CD4-positive, alpha-beta memory T cell (primary cell): ENCODE results near the gene SPTBN5. TPM values are rescaled to one million over a fixed set of nuclear protein-coding genes. Genes with fewer than 3 reads are reported as not detected.
A peak's percentile ranks its signal among the peaks of the same experiment; 100 is the strongest.

Experiments used
- CTCF ChIA-PET: fragments of 350-600 bp; sonication (Branson Sonifier 250); formaldehyde crosslinking; loops from one replicate; lab custom pipeline; 2021; ENCODE audit warnings: inconsistent platforms; ENCODE audit not compliant: partially characterized antibody; lab: Charles Lee
- POLR2A ChIA-PET: fragments of 350-600 bp; sonication (Branson Sonifier 250); formaldehyde crosslinking; loops from one replicate; lab custom pipeline; 2021; ENCODE audit not compliant: partially characterized antibody; lab: Charles Lee
- DNase-seq, 5 donors: peaks; one replicate each; pipeline versions ENCODE4 v3.0.0 to v3.0.0-alpha.2; 2020 to 2022; ENCODE audit warnings: mixed read lengths in 1 of 5
- H3K27ac ChIP-seq: one replicate; pipeline ENCODE4 v1.7.0; 2013; ENCODE audit warnings: low read depth, low read length
- H3K27me3 ChIP-seq: 2 replicates; pipeline ENCODE4 v1.7.0; 2013; ENCODE audit warnings: mild to moderate bottlenecking, low read length, moderate library complexity; ENCODE audit not compliant: insufficient read depth
- H3K36me3 ChIP-seq: 2 replicates; pipeline ENCODE4 v1.7.0; 2013; ENCODE audit warnings: mild to moderate bottlenecking, low read length, moderate library complexity; ENCODE audit not compliant: insufficient read depth
- H3K4me1 ChIP-seq: 2 replicates; pipeline ENCODE4 v1.7.0; 2013; ENCODE audit warnings: mild to moderate bottlenecking, low read length, moderate library complexity; ENCODE audit not compliant: insufficient read depth
- H3K4me3 ChIP-seq, 2 donors: one replicate each; pipeline ENCODE4 v1.7.0; 2013; ENCODE audit warnings: low read length in 2 of 2, mild to moderate bottlenecking in 1 of 2
- H3K9me3 ChIP-seq, 2 donors: one replicate each; pipeline ENCODE4 v1.7.0; 2013; ENCODE audit warnings: low read length in 2 of 2, control low read depth in 1 of 2; ENCODE audit not compliant: control insufficient read depth in 1 of 2
- H3K27ac Mint-ChIP-seq, 7 donors: one replicate each; pipeline ENCODE4 v1.8.0; 2020 to 2021; ENCODE audit warnings: mixed read lengths in 7 of 7, mild to moderate bottlenecking in 6 of 7, inconsistent platforms in 3 of 7, moderate library complexity in 3 of 7
- H3K27me3 Mint-ChIP-seq, 2 donors: one replicate each; pipeline ENCODE4 v1.8.0; 2020 to 2021; ENCODE audit warnings: mixed read lengths in 2 of 2
- H3K36me3 Mint-ChIP-seq, 2 donors: one replicate each; pipeline ENCODE4 v1.8.0; 2020 to 2021; ENCODE audit warnings: mixed read lengths in 2 of 2, inconsistent platforms in 1 of 2, mild to moderate bottlenecking in 1 of 2
- H3K4me1 Mint-ChIP-seq, 4 donors: one replicate each; pipeline ENCODE4 v1.8.0; 2020 to 2021; ENCODE audit warnings: mixed read lengths in 4 of 4, mild to moderate bottlenecking in 1 of 4
- H3K4me3 Mint-ChIP-seq, 8 donors: one replicate each; pipeline ENCODE4 v1.8.0; 2020 to 2021; ENCODE audit warnings: mixed read lengths in 8 of 8, mild to moderate bottlenecking in 7 of 8, moderate library complexity in 6 of 8, inconsistent platforms in 3 of 8
- H3K9me3 Mint-ChIP-seq, 8 donors: one replicate each; pipeline ENCODE4 v1.8.0; 2020 to 2021; ENCODE audit warnings: mixed read lengths in 8 of 8, mild to moderate bottlenecking in 5 of 8, inconsistent platforms in 3 of 8, moderate library complexity in 1 of 8
- intact Hi-C: fragments of 100-400 bp; cut with micrococcal nuclease; formaldehyde crosslinking; loops from one replicate; pipeline ENCODE4 v1.15.1; 2023
- polyA plus RNA-seq, 2 donors: library from polyadenylated mRNA; unstranded; fragments of 300-500 nt; fragmentation: Illumina TruSeq; gene quantifications; one replicate each; pipeline ENCODE4 v1.2.3, GENCODE V29; 2021
- total RNA-seq, 2 experiments: library from RNA; stranded (reverse); gene quantifications; one replicate each; pipeline ENCODE4 v1.2.3, GENCODE V29; 2021

The SPTBN5 gene
- total and polyA plus RNA-seq, 4 experiments from 2014 or later, result 0.03 to 2.7 (median 2.4) TPM; not detected in 1

GRCh38 chr15:41927536-41927935 is 33.7 kb upstream of the SPTBN5 start:
- peak overlapping the region in 3 of 7 donors; percentile 29 to 48 (median 33) for H3K27ac Mint-ChIP-seq
- no peaks in the 10 kb centered on the region for H3K9me3 Mint-ChIP-seq
- peaks cover 4 to 18% of the 10 kb centered on the region in 2 donors for H3K36me3 Mint-ChIP-seq
- intact Hi-C loops, result no loop called here
- DNase-seq, result no peak
- ChIA-PET CTCF (interaction anchor here (0.8 to 1.7 kb wide), 2 partner anchors 9 to 10 kb away, joined by 3 to 14 read pairs; no protein-coding TSS in a partner anchor), POLR2A (no interaction called here)
- H3K4me3 Mint-ChIP-seq, result no peak overlapping the region
- H3K27ac ChIP-seq, result no peak overlapping the region
- H3K36me3 ChIP-seq, result no peaks in the 10 kb centered on the region
- H3K27me3 Mint-ChIP-seq, result no peaks in the 10 kb centered on the region
- peaks cover 22% of the 10 kb centered on the region for H3K4me1 ChIP-seq
- H3K4me1 Mint-ChIP-seq, result peaks cover 13 to 28% (median 22%) of the 10 kb centered on the region in 4 donors
- no peaks in the 10 kb centered on the region for H3K27me3 ChIP-seq
- H3K9me3 ChIP-seq, result no peaks in the 10 kb centered on the region
- H3K4me3 ChIP-seq, result no peak overlapping the region

- Mint-ChIP-seq H3K4me1 (peaks cover 16 to 31% (median 22%) of the 10 kb centered on the region in 4 donors), H3K4me3 (peak overlapping the region in 5 of 8 donors; percentile 32 to 69 (median 50)), H3K36me3 (peaks cover 10 to 21% of the 10 kb centered on the region in 2 donors), H3K9me3 (no peaks in the 10 kb centered on the region), H3K27ac (peak overlapping the region; percentile 64 to 89 (median 88)), H3K27me3 (no peaks in the 10 kb centered on the region)
- no peak for DNase-seq
- Histone ChIP-seq H3K9me3 (no peaks in the 10 kb centered on the region), H3K4me3 (no peak overlapping the region), H3K27ac (peak overlapping the region; percentile 3), H3K27me3 (no peaks in the 10 kb centered on the region), H3K36me3 (no peaks in the 10 kb centered on the region), H3K4me1 (peaks cover 22% of the 10 kb centered on the region)
- intact Hi-C loops, result loop anchor here (1.0 kb wide), 1 partner anchor 8 kb away; no protein-coding TSS in a partner anchor
- ChIA-PET CTCF (interaction anchor here (0.8 to 3.9 kb wide), 4 partner anchors 10 to 153 kb away, joined by 3 to 19 read pairs (median 4); no protein-coding TSS in a partner anchor), POLR2A (interaction anchor here (1.2 kb wide), 1 partner anchor 10 kb away, joined by 6 read pairs; no protein-coding TSS in a partner anchor)
These were observed 32.6 kb upstream of the SPTBN5 start for GRCh38 chr15:41926185-41927056.

- intact Hi-C loops, result no loop called here
- Mint-ChIP-seq H3K27ac (peak overlapping the region in 3 of 7 donors; percentile 0 to 57 (median 48)), H3K36me3 (peaks cover 19 to 30% of the 10 kb centered on the region in 2 donors), H3K4me1 (peaks cover 17 to 33% (median 22%) of the 10 kb centered on the region in 4 donors), H3K4me3 (no peak overlapping the region), H3K9me3 (no peaks in the 10 kb centered on the region), H3K27me3 (no peaks in the 10 kb centered on the region)
- POLR2A ChIA-PET, result interaction anchor here (0.9 to 1.2 kb wide), 2 partner anchors 11 to 524 kb away, joined by 3 to 6 read pairs; no protein-coding TSS in a partner anchor
- no peak for DNase-seq
- CTCF ChIA-PET, result interaction anchor here (0.6 to 3.9 kb wide), 3 partner anchors 12 to 152 kb away, joined by 4 to 19 read pairs (median 5); no protein-coding TSS in a partner anchor
- H3K4me3 ChIP-seq, result no peak overlapping the region
- H3K9me3 ChIP-seq, result no peaks in the 10 kb centered on the region
- peaks cover 22% of the 10 kb centered on the region for H3K4me1 ChIP-seq
- H3K27me3 ChIP-seq, result no peaks in the 10 kb centered on the region
- no peak overlapping the region for H3K27ac ChIP-seq
- no peaks in the 10 kb centered on the region for H3K36me3 ChIP-seq
These were observed 31.3 kb upstream of the SPTBN5 start for GRCh38 chr15:41925086-41925608.

- intact Hi-C loops, result no loop called here
- H3K36me3 ChIP-seq, result peaks cover 6% of the 10 kb centered on the region
- CTCF ChIA-PET, result interaction anchor here (1.5 to 3.9 kb wide), 3 partner anchors 13 to 150 kb away, joined by 3 to 19 read pairs (median 6); no protein-coding TSS in a partner anchor
These were observed 29.6 kb upstream of the SPTBN5 start for GRCh38 chr15:41923401-41923997.

GRCh38 chr15:41922353-41922752 is 28.5 kb upstream of the SPTBN5 start:
- CTCF ChIA-PET, result interaction anchor here (1.5 to 3.9 kb wide), 3 partner anchors 15 to 149 kb away, joined by 3 to 19 read pairs (median 6); no protein-coding TSS in a partner anchor
- peaks cover 8% of the 10 kb centered on the region for H3K36me3 ChIP-seq
- intact Hi-C loops, result no loop called here
- Mint-ChIP-seq H3K27me3 (no peaks in the 10 kb centered on the region), H3K27ac (peak overlapping the region in 3 of 7 donors; percentile 19 to 46 (median 41)), H3K4me3 (no peak overlapping the region), H3K36me3 (peaks cover 35 to 51% of the 10 kb centered on the region in 2 donors), H3K4me1 (peaks cover 15 to 29% (median 18%) of the 10 kb centered on the region in 4 donors), H3K9me3 (no peaks in the 10 kb centered on the region)
- POLR2A ChIA-PET, result interaction anchor here (3.5 kb wide), 1 partner anchor 14 kb away, joined by 16 read pairs; no protein-coding TSS in a partner anchor
- H3K9me3 ChIP-seq, result no peaks in the 10 kb centered on the region
- DNase-seq, result no peak
- H3K4me3 ChIP-seq, result no peak overlapping the region
- peaks cover 14% of the 10 kb centered on the region for H3K4me1 ChIP-seq
- H3K27me3 ChIP-seq, result no peaks in the 10 kb centered on the region
- H3K27ac ChIP-seq, result no peak overlapping the region

More at GRCh38 chr15:41923401-41923997, 29.6 kb upstream of the SPTBN5 start:
- Histone ChIP-seq H3K4me1 (peaks cover 14% of the 10 kb centered on the region), H3K27me3 (no peaks in the 10 kb centered on the region), H3K4me3 (no peak overlapping the region), H3K9me3 (no peaks in the 10 kb centered on the region), H3K27ac (no peak overlapping the region)
- Mint-ChIP-seq H3K27ac (peak overlapping the region in 2 of 7 donors; percentile 23 to 42), H3K36me3 (peaks cover 26 to 40% of the 10 kb centered on the region in 2 donors), H3K4me3 (no peak overlapping the region), H3K27me3 (no peaks in the 10 kb centered on the region), H3K4me1 (peaks cover 16 to 33% (median 18%) of the 10 kb centered on the region in 4 donors), H3K9me3 (no peaks in the 10 kb centered on the region)
- DNase-seq, result no peak
- POLR2A ChIA-PET, result interaction anchor here (3.5 kb wide), 1 partner anchor 13 kb away, joined by 16 read pairs; no protein-coding TSS in a partner anchor

GRCh38 chr15:41921639-41922038 is 27.8 kb upstream of the SPTBN5 start:
- Histone ChIP-seq H3K36me3 (peaks cover 8% of the 10 kb centered on the region), H3K9me3 (no peaks in the 10 kb centered on the region), H3K4me3 (no peak overlapping the region), H3K27me3 (no peaks in the 10 kb centered on the region), H3K4me1 (peaks cover 8% of the 10 kb centered on the region), H3K27ac (no peak overlapping the region)
- H3K4me1 Mint-ChIP-seq, result peaks cover 10 to 22% (median 14%) of the 10 kb centered on the region in 4 donors
- no peaks in the 10 kb centered on the region for H3K9me3 Mint-ChIP-seq
- peaks cover 35 to 49% of the 10 kb centered on the region in 2 donors for H3K36me3 Mint-ChIP-seq
- H3K27ac Mint-ChIP-seq, result peak overlapping the region in 2 of 7 donors; percentile 13 to 54
- ChIA-PET CTCF (no interaction called here), POLR2A (interaction anchor here (3.5 kb wide), 1 partner anchor 15 kb away, joined by 16 read pairs; no protein-coding TSS in a partner anchor)
- H3K27me3 Mint-ChIP-seq, result no peaks in the 10 kb centered on the region
- no peak for DNase-seq
- intact Hi-C loops, result no loop called here
- no peak overlapping the region for H3K4me3 Mint-ChIP-seq
